Left colon (tissue), 2 donors: ENCODE data around the gene TTPAL. TPM values are rescaled to one million over a fixed set of nuclear protein-coding genes. Genes with fewer than 3 reads are reported as not detected.

Experiments used
- ATAC-seq: fragments of 200-7000 bp; cut with Tn5 transposase; one replicate; pipeline ENCODE4 v1.9.1; 2020; ENCODE audit warnings: mild to moderate bottlenecking, moderate library complexity
- DNase-seq, 2 donors: peaks; one replicate each; pipeline ENCODE4 v3.0.0-alpha.2; 2020
- intact Hi-C, 2 donors: fragments of 100-400 bp; cut with DNase I in 1 of 2; cut with micrococcal nuclease in 1 of 2; formaldehyde crosslinking; loops; one replicate each; pipeline versions ENCODE4 v1.11.2 to v1.14.0; 2022; cut with DNase I, micrococcal nuclease
- total RNA-seq, 2 donors: library from RNA; stranded (reverse); fragmentation: NEBNext Ultra II Directional; extraction: Animal tissue kit (Norgen Biotek cat#: 25700); gene quantifications; one replicate each; pipeline ENCODE4 v1.2.1, GENCODE V29; 2021
- donor health status: DM: no; HTN: no; CAD: no.
- donor health status: DM: yes; HTN: yes; CAD: no.

TTPAL gene
- total RNA-seq, 2 donors from 2014 or later: 7.4 to 8.5 TPM

DNA sequence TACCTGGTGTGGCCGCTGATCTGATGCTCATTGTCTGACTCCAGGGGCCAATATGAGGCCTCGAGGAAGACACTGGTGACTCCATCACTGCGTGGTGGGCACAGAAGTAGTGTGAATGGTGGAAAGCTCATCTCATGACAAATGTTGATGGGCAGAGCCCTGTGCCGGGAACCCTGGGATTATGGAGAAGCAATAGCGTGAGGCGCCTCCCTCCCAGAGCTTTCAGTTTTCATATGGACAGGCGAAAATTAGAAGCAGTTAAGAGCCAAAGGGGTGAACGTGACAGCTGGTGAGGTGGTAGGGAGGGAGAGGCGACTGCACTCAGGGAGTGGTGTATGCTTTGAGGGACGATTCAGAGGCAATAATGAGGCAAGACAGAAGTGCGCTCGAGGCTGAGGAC is 39.3 kb upstream of the TTPAL start:
- ATAC-seq (peak; percentile 1), DNase-seq (no peak)
- intact Hi-C loops: no loop called here

GRCh38 chr20:44437497-44437896 is 38.2 kb upstream of the TTPAL start:
- intact Hi-C loops: no loop called here

DNA sequence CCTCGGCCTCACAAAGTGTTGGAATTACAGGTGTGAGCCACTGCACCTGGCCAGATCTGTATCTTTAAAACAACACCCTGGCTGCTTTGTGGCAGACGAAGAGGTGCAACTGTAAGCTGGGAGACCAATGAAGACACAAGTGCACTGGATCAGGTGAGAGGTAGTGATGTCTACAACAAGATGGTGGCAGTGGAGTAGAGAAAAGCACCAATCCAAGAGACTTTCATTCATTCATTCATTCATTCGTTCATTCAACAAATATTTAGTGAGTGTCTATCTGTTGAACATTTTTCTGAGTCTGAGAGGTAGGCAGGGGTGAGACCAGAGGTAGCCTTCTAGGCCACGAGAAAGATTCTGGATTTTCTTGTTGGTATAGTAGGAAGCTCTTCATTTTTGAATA is 36.9 kb upstream of the TTPAL start:
- DNase-seq: no peak
- ATAC-seq: no peak
- intact Hi-C loops: no loop called here

More at GRCh38 chr20:44437497-44437896, 38.2 kb upstream of the TTPAL start:
- no peak for DNase-seq
- no peak for ATAC-seq

- no peak for DNase-seq
- no peak for ATAC-seq
- intact Hi-C loops: no loop called here
Measured at GRCh38 chr20:44439318-44439717, 36.4 kb upstream of the TTPAL start.

- intact Hi-C loops: no loop called here
- peak; percentile 90 to 92 for DNase-seq
- ATAC-seq: peak; percentile 85
Measured at GRCh38 chr20:44442298-44443070, 33.2 kb upstream of the TTPAL start.

DNA sequence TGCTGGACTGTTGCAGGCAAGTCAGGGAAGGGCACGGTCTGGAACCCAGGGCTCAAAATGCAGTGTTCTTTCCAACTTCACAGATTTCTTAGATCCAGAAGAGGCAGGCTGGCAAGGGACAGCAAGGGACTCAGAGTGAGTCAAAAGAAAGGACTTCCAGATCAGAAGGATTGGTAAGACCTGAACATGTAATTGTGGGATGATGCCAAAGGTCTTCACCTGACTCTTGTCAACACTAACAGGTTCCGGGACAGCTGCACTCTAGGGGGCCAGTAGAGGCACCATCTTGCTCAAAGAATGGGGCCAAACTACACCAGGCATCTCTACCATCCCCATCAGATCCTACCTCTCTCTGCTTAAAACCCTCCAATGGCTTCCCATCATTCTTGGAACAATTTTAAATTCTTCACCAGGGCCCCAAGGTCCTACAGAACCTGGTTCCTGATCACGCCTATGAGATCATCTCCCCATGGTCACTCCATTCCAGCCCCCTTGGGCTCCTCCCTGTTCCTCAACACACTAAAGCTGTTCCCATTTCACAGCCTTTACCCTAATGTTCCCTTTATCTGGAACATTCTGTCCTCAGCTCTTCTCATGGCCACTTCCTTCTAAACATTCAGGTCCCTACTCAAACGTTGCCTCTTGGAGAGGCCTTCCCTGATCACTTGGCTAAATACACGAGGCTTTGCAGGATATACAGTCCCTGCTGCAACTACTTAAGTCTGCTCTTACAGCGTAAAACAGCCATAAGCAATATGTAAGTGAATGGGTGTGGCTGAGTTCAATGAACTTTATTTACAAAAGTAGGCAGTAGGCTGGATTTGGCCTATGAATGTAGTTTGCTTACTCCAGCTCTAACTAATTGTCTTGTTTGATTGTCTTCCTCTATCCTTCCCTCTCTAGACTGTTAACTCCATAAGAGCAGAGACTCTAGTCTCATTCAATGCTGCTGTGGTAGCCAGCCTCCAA is 29.6 kb upstream of the TTPAL start:
- ATAC-seq: peak; percentile 54
- intact Hi-C loops: no loop called here
- peak in 1 of 2 donors; percentile 65 for DNase-seq

- no peak for DNase-seq
- intact Hi-C loops: no loop called here
- peak; percentile 27 for ATAC-seq
Measured at GRCh38 chr20:44447827-44448419, 27.8 kb upstream of the TTPAL start.

DNA sequence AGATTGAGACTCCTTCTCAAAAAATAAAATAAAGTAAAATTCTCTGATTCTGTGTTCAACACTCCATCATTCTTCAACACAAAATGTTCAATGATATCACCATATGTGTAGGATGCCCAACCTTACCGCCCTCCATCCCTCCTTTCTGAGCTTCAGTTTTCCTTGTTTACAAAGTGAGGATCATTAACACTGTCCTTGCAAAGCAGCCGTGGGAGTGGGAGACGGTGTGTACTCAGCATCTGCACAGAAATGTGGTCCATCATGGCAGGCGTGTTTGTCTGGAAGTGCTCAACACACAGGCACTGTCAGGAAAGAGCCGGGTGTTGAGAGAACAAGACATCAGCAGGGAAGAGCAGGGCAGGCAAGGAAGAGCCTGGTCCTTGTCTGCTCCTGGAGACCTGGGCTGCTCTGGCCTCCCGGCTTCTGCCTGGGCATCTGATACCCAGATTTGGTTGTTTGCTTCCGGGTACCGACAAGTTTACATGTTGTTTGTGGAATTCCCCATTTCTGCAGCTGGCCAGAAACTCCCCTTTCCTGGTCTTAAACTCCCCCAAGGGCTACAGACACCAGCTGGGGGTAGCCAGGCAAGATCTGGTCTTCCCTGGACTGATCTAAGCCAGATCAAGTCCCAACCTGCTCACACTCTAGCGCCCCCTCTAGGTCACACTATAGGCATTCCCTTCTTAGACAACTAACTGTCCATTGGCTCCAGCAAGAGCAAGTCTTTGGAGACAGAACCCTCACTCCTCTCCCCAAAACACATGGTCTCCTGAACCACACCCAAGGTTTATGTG is 26.7 kb upstream of the TTPAL start:
- intact Hi-C loops: no loop called here
- ATAC-seq (no peak), DNase-seq (no peak)

DNA sequence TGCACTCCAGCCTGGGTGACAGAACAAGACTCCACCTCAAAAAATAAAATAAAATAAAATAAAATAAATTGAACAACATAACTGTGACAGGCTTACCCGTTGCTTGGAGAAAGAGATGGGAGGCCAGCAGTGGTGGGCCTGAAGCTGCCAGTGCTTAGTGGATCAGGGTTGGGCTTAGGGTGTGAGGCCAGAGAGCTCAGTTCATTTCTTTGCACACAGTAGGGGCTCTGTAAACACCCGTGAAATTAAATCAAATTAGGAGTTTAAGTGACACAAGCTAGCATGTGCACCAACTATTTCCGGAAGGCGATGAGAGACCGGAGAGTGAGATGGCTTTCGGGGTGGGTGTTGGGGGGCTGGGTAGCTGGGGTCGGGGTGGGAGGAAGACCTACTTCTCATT is 25.8 kb upstream of the TTPAL start:
- intact Hi-C loops: no loop called here
- ATAC-seq: no peak

DNA sequence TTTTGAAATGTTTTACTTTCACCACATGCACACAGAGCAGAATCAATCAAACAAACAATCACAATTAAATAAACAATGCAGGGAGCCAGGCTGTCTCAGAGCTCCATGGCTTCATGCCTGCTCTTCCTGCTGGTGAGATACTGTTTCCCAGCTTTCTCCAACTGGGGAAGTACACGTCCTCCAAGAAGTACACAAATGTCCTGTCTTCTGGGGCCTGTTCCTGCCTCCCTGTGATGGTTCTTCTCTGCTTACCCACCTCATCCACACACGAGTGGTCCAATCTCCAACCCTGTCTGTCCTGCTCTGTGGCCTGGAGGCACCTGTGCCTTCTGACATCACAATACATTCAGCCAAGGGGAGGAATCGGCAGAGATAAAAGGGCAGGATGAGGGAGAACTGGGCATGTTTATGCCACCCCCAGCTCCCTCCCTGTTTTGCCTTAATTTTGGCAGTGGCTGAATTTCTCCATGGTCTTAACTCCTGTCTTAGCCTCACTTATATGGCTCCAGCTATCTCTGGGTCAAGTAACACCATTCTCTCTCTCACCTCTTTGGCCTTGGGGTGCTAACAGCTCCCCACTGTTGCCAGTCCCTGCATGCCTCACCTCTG is 25.3 kb upstream of the TTPAL start:
- ATAC-seq (no peak), DNase-seq (no peak)
- intact Hi-C loops: no loop called here

More for the DNA sequence above, 25.8 kb upstream of the TTPAL start:
- DNase-seq: no peak

DNA sequence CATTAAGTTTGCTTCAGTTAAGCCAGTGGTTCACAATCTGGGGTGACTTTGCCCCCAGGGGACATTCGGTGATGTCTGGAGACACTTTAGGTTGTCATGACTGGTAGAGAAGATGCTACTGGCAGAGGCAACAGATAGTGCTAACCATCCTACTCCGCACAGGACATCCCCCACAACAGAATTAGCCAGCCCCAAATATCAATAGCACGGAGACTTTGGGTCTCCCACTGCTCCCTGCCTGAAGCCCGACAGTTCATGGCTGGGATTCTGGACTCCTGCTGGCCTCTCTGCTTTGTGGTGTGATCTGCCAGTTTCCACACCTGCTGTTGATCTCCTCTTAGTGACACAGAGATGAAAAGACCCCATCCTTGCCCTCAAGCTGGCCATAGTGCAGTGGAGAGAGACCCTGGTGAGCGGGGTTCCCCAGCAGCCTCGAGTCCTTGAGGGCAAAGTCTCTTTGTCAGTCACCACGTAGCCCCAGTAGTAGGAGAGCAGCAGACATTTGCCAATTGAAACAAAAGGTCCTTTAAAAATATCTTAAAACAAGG is 24.7 kb upstream of the TTPAL start:
- no peak for ATAC-seq
- intact Hi-C loops: no loop called here
- no peak for DNase-seq

DNA sequence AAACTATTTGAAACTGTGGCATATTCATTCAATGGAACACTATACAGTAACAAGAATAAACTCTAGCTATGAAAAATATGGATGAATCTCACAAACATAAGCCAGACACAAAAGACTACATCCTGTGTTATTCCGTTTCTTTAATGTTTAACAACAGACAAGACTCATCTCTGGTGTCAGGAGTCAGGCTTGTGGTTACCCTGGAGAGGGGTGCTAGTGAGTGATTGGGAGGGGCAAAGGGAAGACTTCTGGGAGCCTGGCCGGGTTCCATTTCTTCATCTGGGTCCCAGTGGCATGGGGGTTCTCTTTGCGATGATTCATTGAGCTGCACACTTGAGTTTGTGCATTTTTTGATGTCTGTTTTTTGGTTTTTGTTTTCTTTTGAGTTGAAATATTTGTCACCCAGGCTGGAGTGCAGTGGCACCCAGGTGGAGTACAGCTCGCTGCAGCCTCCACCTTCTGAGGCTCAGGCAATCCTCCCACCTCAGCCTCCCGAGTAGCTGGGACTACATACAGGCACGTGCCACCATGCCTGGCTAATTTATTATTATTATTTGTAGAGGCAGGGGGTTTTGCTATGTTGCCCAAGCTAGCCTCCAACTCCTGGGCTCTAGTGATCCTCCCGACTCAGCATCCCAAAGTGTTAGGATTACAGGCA is 21.2 kb upstream of the TTPAL start:
- ATAC-seq: no peak
- intact Hi-C loops: no loop called here
- no peak for DNase-seq

DNA sequence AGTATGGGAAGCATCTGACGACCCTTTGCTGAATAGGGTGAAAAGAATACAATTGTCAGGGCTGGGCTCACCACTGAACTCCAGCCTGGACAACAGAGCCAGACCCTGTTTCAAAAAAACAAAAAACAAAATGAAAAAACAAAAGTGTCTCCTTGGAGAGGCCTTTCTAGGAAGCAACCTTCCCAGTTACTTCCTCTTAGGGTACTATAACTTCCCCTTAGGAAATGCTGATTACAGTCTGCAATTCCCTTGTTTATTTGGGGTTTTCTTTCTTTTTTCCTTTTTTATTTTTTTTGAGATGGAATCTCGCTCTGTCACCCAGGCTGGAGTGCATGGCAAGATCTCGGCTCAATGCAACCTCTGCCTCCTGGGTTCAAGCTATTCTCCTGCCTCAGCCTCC is 20.5 kb upstream of the TTPAL start:
- ATAC-seq (no peak), DNase-seq (no peak)
- intact Hi-C loops: no loop called here

DNA sequence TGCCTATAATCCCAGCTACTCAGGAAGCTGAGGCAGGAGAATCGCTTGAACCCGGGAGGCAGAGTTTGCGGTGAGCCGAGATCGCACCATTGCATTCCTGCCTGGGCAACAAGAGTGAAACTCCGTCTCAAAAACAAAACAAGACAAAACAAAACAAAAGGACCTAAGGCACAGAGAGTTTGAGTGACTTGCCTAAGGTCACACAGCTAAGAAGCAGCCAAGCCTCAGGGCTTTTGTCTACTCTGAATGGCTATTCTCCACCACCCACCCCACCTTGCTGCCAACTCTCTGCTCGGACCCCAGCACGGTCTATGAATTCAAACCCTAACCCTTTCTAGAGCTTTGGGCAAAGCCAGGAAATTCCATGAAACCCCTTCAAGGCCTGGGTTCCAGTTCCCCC is 19.1 kb upstream of the TTPAL start:
- ATAC-seq (no peak), DNase-seq (no peak)
- intact Hi-C loops: no loop called here

DNA sequence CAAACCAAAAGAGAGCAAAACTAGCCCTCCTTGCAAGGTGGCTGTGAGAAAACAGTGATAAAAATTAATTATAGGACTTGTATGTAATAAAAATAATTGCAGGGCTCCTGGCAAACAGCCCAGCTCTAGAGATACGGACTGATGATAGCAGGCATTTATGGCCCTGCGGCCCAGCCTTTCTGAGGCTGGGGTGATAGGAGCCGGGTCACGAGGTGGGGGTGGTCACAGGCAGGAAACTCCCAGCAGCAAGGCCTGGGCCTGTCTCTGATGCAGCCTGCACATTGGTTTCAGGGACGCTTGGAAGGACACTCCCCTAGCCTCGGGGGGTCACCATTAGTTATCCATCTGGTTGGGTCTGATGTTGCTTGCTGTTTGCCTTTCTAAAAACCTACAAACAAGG is 18.7 kb upstream of the TTPAL start:
- DNase-seq (peak; percentile 62 to 74), ATAC-seq (peak; percentile 67)
- intact Hi-C loops: no loop called here

DNA sequence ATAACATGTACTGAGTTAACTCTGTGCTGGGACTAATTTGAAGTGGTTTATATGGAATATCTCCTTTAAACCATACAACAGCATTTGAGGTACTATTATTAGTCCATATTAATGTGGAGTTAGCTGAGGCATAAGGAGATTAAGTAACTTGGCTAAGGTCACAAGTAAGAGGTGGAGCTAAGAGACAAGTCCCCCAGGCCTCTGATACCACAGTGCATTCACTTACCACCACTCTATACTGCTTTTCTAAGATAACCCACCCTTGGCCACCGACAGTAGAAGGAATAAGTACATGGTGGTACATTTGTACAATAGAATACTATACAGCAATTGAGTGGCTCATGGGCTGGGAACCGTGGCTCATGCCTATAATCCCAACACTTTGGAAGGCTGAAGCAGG is 16.4 kb upstream of the TTPAL start:
- ATAC-seq (no peak), DNase-seq (no peak)
- intact Hi-C loops: no loop called here

DNA sequence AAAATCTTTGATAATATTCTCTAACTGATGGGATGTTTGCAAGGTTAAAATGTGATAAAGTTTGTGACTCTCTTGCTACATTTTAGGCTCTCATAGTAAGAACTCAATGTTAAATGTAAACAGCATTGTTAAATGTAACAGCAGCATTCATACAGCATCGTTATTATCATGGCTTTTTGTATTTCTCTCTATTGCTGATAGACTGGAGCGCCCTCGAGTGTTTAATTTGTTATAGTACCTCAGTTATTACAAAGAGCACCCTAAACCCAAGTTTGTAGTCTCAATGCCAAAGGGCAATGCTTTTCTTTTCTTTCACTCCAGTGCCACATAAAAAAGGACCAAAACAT is 14.9 kb upstream of the TTPAL start:
- DNase-seq: no peak
- ATAC-seq: peak; percentile 67
- intact Hi-C loops: loop anchor here in 1 of 2 donors (10.0 kb wide), 1 partner anchor 246 kb away; the partner anchor contains the start of gene OSER1
